ENCODE data around the gene TSPAN5.

- TF ChIP-seq TAF1 (IDR thresholded peaks at IDR 0.05; ENCODE audit: low read depth, low read length) (no peak), POLR2A (IDR thresholded peaks at IDR 0.05; ENCODE audit: low read depth, low read length) (no peak), SPI1 (IDR thresholded peaks at IDR 0.05; ENCODE audit: low read depth, low read length) (no peak), POLR2AphosphoS5 (IDR thresholded peaks at IDR 0.05; ENCODE audit: low read depth, low read length) (no peak), POU2F2 (IDR thresholded peaks at IDR 0.05; ENCODE audit: low read depth, low read length) (no peak)
These were observed 11.2 kb upstream of the TSPAN5 start for GRCh38 chr4:98669577-98669976.
